Hematopoietic multipotent progenitor cell treated with erythropoietin and hydrocortisone succinate and interleukin-3 and kit ligand, for 4 days (in vitro differentiated cells): ENCODE results near the gene NR2E3.

Experiments
- DNase-seq: peaks from one replicate; pipeline ENCODE4 v3.0.0-alpha.2; 2015

NR2E3 gene

DNA sequence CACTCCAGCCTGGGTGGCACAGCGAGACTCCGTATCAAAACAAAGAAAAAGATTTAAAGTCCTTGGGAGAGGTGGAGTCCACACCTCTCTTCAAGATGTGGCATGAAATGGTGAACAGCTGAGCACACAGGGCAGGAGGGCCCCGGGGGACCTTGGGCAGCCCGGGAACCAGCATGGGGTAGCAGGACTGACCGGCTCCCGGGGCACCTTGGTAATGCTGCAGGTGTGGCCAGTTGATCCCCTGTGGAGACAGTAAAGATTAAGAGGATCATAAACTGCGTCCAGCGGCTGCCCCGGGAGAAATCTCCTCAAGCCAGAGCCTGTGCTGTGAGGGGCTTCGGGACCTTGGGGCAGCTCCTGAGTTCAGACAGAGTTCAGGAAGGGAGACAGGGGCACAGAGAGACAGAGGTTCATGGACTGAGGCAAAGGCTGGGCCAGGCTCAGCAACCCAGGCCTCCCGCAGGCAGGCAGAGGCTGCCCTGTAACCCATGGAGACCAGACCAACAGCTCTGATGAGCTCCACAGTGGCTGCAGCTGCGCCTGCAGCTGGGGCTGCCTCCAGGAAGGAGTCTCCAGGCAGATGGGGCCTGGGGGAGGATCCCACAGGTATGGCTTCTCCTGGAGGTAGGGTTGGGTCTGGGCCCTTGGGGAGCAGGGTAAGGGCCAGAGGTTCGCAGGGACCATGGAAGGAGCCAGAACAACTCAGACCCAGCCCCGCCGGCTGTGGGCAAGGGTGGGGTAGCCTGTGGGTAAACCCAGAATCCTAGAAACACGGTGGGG is at the start of gene NR2E3:
NR2E3 (plus strand) TSS at position 299 of the 780 bp plus-strand sequence; CDS start at position 489, 190 bp downstream.
- DNase-seq, result no peak

DNA sequence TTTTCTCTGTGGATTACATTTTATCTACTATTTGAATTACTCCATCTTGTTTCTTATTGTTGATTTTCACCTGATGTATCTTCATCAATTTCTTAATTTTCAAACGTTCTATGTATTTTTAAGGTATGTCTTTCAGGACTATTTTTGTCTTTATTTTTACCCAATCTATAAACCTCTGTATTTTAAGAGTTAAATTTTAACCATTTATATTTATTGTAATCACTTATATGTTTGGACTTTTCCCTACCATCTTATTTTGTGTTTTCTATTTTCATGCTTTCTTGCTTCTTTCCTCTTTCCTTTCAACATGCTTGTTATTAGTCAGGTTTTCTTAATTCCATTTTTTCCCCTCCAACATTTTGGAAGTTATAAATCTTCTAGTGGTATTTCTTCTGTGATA is 49.5 kb upstream of the NR2E3 start:
- no peak for DNase-seq

DNA sequence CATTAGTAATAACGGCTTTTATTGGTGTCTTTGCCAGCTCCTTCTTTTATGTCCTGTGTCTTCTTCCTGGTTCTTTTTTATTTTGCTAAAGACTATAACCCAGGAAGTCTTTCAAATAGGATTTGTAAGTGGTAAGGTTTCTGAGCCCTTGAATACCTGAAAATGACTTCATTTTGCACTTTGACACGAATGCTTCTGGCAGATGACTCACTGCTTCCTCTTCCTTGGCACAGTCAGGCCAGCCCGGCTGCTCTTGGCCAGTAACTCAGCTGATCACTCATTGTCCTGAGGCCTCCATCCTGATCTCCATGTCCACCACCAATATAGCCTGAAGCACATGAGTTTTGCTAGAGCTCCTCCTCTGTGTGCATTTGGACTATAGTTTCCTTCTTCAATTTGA is 48.7 kb upstream of the NR2E3 start:
- no peak for DNase-seq

DNA sequence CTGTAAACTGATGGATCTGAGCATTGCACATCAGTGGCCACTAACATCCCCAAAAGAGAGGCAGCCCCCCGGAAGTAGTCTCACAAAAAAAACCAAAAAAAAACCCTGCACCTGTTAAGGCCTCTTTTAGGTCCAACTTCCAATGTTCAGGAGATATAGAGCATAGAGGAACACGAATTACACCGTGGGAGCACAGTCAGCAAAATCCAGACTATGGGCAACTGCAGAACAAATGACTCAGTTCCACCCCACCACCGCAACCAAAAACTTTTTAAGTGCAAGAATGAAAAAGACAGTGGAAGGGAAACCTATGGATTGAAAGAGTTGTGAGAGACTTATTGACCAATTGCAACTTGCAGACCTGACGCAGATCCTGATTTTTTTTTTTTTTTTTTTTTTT is 42.2 kb upstream of the NR2E3 start:
- DNase-seq, result no peak

DNA sequence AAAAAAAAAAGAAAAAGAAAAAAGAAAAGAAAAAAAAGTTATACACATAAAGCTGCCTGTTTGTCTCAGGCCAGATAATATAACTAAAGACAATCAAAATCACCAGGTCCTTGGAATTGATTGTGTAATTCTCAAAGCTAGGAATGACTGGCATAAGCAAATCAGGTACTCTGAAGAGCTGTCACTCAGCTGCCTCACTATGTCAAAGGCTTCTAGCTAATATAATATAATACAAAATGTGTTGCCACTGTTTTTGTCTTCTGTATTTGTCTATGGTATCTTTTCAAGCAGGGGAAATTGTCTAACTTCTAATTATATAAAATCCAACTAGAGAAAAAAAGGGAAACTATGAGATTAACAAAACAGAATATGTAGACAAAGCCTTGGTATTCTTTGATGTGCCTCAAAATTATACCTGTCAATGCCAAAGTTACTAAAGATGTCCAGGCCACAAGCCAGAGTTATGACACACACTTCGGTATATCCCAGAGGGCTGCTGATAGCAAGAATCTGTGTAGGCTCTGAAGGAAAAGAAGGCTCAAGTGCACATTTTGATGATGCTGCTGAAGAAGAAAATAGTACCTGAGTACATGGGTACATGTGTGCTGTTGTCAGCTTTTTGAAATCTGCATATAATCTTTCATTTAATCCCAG is 37.0 kb upstream of the NR2E3 start:
- no peak for DNase-seq

DNA sequence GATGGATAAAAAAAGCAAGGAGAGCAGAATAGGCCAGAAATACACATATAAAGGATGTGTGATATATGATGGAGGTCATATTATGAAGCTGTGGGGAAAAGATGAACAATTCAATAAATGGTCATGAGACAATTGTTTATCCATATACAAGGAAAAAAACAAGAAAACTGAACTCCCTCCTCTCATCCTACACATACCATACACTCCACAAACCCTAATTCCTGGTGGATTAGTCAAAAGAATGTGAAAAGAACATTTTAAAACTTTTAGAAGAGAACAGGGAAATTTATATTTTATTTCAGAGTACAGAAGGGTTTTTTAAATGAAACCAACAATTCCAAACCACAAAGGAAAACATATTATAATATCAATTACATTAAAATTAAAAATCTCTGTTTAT is 34.5 kb upstream of the NR2E3 start:
- DNase-seq, result no peak

DNA sequence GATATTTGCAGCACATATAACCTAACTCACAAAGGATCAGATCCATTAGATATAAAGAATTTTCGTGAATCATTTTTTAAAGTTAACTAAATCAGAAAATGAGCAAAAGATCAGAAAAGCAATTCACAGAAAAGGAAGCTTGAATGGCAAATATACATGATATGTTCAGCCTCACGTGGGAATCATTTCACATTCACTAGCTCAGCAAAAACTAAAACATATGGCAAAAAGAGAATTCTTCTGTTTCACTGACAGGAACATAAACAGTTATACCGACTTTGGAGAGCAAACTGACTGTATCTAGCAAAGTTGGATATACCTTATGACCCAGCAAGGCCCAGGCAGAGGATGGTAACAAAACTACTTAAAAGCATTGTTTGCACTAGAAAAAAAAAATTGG is 34.0 kb upstream of the NR2E3 start:
- DNase-seq, result no peak

DNA sequence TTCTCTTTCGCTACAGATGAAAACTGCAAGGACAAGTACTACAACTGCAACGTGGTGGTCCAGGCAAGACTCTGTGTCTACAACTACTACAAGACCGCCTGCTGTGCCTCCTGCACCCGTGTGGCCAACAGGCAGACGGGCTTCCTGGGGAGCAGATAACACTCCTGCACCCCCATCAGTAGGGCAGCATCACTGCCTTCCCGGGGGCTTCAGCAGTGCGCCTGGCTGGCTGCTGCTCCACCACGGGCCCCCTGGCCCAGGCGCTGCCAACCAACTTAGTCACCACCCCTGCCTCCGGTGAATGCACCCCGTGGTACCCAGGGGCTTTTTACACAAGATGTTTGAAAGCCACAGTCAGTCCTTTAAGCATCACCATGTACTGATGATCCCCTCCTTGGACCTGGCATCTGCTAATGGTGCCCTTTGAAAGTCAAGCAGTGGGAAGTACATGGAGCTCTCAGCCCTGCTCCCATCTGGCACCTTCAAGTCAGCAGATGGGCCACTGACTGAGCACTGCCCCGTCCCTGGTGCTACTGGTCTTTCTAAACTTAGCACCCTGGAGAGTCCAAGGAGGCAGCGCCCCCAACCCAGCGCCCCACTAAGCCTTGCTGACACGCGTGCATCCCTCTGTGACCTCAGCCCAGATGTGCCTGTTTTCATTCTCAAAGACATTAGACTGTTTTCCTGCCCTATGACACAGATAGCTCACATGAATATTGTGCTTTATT is 33.0 kb upstream of the NR2E3 start:
- no peak for DNase-seq

DNA sequence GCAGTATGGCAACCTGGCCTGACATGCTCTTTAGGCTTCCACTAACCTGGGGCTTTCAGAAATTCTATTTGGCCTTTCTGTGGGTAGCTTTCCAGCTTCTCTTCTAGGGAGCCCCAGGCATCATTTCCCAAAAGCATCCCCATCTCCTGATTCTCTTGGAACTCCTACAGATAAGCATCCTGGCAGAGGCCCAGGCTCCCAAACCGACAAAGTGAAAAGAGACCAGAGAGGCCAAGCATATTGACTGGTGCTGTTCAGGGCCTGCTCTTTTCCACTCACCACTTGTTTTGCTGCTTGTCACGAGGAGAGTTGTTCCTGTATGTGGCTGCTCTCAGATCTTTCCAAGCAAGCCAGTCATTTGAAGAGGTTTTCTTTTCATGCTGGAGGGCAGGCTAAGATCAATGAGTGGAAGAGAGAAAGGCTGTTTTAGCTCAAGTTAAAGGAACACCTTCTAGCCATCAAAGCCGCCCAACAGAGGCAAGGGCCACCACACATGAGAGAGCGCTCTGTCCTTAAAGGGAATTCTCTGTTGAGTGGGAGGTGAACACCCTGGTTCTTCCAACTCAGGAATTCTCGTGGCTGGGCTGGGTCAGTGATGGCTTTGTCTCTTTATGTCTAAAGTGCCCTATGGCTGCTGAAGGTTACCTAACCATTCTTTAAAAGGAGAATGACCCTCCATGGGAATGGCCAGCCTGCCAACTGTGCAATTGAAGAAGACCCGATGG is 31.1 kb upstream of the NR2E3 start:
- no peak for DNase-seq

DNA sequence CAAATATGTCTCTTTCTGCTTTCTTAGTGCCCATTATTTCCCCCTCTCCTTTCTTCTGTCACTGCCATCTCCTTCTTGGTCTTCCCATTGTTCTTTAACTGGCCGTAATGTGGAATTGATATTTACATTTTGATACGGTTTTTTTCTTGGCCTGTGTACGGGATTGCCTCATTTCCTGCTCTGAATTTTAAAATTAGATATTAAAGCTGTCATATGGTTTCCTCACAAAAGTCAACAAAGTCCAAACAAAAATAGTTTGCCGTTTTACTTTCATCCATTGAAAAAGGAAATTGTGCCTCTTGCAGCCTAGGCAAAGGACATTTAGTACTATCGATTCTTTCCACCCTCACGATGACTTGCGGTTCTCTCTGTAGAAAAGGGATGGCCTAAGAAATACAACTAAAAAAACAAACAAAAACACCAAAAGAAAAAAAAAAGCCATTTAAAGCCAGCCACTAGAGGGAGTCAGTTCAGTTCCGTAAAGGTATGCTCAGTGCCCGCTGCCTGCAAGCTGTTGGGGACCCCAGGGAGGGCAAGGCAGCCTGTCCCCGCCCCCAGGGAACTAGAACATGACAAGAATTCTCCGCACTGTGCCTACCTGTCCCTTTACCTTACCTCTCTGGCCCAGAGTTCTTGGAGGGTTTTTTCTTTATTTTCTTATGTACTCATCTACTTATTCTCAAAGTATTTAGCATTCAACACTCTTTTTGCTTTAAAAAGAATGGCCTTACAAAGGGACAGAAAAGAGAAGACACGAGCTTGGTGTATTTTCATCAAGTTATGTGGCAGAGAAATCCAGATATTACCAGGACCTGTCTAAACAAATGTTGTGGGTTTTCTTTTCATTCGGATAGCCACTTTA is 30.0 kb upstream of the NR2E3 start:
- DNase-seq, result peak; percentile 78

DNA sequence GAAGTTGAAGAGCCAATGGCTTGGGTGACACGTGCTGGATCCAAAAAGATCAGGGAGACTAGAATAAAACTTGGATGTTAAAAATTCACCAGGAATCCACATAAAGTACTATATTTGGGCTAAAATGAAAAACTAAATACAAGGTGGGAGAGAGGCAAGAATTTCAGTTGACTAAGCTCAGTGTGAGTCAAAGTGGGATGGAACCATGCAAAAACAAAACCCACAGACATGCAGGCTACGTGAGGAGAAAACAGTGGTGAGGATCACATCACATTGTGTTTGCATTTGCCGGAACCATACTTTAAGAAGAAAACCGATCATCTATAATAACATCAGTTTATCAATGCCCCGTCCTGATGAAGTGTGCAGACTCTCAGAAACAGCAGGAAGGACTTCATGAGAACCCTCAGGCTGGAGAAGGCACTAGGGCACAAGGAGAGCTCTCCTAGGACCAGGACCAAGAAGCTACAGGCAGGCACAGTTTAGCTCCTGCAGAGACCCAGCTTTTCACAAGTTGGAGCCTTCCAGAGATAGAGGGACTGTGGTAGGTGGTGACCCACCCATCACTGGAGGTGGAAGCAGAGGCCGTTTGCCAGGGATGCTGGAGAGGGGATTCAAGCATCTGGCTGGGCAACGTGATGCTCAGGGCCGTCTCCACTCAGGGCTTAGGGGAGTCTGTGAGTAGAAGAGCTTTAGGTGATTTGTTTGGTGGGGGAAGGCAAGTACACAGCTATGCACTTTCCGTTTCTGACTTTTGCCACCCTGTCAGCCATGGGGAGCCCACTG is 29.0 kb upstream of the NR2E3 start:
- no peak for DNase-seq

DNA sequence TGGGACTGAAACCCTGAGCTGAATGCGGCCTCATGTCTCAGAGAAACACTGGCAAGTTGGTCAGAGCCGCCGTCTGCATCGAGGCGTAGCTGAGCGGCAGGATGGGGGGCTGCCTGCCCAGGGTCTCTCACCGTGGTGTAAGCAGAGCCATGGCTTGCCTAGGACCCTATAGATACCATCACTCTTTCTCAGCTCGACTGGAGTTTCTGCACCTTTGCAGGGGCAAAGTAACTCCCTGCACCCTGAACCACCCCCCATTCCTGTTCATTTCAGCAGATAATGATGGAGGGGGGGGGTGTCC is 28.4 kb upstream of the NR2E3 start:
- DNase-seq, result no peak

DNA sequence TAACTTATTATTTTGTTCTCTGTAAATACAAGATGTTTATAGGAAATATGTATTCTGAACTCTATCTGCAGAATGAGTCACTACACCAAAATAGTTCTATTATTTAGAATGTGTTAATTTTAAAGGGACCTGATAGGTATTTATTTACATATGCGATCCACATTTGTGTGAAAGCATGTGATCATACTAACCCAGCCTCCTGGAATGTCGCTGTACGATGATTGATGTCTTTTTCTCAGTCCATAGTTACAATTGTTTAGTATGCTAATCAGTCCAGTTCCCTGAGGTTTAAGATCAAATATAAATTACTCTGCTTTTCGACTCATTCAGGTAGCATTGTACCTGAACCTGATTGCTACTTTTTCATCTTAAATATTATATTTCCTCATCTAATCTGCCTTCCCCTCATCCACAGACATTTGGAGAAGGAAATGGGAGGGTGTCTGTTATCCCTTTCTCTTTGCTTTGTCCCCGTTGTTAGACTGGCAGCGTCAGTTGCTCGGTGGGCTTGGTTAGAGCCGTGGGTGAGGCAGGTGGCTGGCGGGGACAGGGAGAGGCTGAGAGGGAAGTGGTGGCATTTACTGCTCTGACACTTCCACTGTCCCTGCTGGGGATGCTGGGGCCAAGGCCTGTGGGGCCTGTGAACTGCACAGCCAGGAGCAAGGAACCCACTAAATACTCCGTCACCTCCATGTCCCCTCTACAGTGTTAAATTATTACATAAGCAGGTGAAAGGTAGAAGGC is 27.8 kb upstream of the NR2E3 start:
- DNase-seq, result no peak

DNA sequence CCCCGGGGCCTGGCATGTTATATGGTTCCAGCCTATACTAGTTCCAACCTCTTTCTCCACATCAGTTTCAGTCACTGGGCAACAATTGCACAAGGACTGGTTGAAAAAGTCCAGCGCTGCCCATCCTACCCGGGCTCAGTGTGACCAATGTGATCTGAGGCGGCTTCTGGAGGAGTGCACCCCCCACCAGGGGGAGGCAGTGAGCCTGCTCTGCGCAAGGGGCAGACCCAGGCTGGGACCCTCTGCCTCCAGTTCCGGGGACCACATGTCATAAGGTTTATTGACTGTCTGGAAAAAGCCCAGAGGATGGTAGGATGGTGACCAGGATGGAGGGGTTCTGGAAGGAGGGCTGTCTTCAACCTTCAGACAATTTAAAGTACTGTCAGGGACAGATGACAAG is 25.6 kb upstream of the NR2E3 start:
- DNase-seq, result peak; percentile 30

DNA sequence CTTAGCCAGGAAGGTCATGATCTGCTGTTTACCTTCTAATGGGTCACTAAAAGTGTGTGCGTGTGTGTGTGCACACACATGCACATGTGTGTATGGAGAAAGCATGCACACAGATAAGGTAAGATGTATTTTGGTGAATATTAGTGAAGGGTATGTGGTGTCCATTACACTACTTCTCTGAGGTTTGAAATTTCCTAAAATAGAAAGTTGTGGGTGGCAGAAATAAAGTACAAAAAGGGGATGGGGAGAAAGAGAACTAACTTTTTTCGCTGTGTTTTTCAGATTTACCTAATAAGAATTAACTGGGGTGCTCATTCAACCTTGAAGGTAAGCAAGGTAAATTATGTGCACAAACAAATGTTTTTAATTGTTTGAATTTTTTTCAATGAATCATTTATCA is 24.4 kb upstream of the NR2E3 start:
- no peak for DNase-seq

DNA sequence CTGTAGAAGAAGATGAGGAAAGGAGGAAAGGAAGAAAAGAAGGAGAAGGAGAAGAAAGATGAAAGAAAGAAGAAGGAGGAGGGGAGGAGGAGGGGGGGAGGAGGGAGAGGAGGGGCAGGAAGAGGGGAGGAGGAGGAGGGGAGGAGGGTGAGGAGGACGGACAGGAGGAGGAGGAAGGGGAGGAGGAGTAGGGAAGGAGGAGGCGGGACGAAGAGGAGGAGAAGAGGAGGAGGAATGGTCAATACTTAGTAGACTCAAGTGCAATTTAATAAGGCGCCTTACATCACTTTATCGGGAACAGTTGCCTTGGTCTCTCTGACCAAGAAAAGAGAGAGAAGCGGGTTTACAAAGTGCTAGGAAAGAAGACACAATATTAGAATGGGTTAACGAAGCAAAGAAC is 23.7 kb upstream of the NR2E3 start:
- DNase-seq, result no peak

DNA sequence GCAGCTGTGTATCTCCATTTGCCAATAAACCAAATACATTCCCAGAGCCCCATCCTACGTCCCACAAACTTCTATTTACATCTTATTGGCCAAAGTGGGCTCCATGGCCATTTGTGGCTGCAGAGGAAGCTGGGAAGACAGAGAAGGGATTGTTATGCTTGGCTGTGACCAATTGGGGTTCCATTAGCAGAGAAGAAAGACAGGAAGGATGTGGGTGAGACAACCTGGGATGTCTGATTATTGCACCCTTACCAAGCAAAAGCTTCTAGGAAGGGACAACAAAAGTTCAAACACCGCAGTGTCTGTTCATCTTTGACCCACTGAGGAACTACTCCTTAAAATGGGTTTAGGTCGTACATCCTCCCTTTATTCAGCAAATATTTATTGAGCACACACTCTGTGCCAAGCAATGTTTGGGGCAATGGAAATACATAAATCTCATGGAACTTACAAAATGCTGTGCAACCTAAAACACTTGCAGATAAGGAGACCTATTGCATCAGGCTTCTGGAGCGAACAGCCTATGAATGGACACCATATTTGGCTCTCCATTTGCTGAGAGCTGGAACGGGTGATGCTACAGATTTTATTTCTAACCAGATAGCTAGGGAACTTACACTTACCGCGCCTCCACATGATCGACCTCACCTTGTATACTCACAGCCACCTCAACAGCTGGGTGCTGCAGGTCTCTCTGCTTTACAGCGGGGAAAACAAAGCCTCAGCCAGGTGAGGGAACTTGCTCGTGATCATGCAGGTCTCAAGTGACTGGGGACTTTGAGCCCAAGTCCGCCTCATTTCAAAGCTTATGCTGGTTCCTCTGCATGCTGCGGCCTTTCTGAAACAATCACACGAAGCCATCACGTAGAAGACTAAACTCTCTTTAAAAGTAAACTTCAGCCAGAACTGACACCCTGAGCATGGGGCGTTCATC is 21.4 kb upstream of the NR2E3 start:
- DNase-seq, result no peak

DNA sequence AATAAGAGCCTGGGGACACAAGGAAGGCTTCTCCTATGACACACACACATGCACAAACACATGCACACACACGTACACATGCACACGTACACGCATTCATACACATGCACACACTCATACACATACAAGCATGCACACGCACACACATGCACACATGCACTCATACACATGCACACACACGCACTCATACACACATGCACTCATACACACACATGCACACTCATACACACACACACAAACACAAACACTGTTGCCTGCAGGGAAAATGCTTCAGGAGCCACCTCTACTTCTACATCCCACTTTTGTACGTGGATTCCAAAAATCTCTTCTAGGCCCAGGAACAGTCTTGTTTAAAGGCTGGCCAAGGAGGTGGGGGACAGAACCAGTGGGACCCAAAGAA is 20.7 kb upstream of the NR2E3 start:
- no peak for DNase-seq

DNA sequence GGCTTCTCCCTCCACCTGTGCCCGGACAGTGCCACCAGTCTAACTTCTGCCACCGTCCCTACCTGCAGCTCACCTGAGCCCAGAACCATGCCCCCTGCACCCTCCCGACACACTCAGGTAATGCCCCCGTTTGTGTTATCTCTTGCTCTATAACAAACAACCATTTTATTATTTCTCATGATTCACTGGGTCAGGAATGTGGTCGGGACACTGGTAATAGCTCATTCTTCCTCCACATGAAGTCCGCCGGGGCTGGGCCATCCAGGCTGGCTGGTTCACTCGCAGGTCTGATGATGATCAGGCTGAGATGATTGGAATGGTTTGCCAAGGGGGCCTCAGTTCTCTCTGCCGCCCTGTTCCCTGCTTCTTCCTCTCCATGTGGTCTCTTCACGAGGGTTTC is 20.3 kb upstream of the NR2E3 start:
- DNase-seq, result no peak

DNA sequence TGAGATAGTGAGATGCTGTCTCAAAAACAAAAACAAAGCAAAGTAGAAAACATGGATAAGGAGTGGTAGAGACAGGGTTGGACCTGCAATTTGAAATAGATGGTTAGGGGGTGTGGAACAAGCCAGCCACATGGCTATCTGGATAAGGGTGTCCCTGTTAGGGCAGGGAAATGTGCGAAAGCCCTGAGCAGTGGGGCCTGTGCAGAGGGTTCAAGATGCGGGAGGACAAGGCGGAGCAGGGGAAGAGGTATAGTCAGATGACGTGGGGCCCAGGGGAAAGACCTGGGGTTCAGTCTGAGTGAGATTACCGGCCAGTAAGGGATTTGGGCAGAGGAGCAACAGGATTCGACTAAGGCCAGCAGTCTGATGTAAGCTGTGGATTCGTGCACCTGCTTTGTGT is 18.4 kb upstream of the NR2E3 start:
- no peak for DNase-seq
